Nucleus accumbens (tissue), 56 donors: ENCODE data around the gene RIT2.

Experiments used
- DNase-seq, 56 donors: peaks; one replicate each; lab custom pipeline; 2025; lab: John Stamatoyannopoulos, UW

Gene RIT2

DNA sequence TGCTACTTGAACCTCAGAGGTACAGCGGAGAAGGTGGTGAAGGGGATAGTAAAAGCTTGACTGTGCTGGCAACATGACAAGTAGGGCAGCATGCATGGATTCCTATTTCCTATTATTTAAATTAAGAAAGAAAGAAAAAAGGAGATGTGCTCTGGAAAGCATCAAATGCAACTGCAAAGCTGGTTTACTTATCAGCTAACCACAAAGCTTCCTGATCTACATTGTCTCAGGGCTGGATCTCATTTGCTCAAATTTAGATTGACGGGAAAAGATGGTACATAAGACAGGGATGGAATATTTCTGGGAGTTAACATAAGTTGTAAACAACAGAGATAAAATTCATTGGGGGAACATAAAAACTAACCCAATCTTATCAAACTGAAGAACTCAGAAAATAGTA, 178.0 kb downstream of the RIT2 start:
- no peak for DNase-seq

DNA sequence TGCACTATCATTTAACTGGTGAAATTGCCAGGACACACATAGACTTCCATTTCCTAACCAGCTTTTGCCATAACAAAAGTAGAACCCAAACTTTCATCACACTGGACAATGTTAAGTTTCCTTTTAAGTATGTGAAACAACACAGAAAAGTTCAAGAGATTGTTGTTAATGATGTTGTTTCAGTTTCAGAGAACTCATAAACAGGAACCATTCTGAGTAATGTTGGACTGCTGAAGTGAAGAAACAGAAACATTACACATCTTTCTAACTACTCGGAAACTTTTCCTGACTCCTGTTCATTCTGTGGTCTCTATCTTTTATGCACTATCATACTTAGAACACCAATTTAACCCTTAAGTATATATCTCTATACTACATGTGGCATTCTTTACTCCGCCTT, 179.2 kb downstream of the RIT2 start:
- DNase-seq: no peak

DNA sequence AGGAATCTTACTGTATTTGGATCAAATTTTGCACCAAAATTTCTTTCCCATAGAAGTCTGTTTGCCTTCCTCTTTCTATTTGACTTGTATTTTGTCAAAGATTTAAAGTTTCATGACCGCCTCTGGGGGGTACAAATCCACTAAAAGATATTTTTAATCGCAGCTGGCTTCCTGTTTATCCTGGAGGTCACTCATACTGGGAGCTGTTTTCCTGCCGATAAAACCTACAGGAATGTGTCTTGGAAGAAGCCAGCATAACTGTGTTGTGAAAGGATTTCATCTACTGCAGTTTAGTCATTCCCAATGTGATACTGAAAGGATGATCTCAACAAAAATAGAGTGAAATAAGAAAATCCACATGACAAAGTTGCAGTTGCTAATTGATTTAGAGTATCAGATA, 184.0 kb downstream of the RIT2 start:
- no peak for DNase-seq

DNA sequence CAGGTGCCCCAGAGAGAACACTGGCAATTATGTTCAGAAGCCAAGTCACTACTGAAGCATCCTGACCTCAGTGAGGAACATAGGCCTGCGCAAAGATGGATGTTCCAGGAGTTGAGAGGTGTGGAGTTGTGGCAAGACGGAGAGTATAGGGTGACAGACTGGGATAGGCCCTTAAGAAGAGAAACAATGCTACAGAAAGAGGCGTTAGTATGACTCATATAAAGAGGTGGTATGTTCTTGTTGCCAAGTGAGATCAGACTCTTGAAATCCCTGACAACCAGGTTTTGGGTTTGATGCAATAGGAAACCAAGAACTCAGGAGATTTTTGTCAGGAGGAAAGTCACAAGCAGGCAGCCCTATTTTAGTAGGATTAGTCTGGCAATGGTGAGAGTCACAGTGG, 185.6 kb downstream of the RIT2 start:
- DNase-seq: peak in 4 of 56 donors; percentile 1 to 47 (median 6)

DNA sequence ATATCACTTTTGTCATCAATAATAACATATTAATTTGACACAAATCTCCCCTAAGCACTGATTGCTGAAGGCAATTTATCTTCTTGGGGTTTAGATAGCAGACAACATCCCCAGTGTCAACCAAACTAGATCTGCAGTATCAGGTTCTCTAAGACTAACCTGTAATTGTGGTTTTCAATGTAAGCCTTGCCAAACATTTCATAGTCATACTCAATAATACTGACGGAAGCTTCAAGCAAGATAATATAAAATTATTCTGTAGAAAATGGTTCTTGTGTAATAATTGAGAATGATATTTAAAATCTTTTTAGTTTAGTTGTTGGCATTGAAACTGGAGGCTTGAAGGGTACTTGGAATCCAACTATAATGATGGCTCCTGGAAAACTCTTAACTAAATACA, 186.3 kb downstream of the RIT2 start:
- no peak for DNase-seq

DNA sequence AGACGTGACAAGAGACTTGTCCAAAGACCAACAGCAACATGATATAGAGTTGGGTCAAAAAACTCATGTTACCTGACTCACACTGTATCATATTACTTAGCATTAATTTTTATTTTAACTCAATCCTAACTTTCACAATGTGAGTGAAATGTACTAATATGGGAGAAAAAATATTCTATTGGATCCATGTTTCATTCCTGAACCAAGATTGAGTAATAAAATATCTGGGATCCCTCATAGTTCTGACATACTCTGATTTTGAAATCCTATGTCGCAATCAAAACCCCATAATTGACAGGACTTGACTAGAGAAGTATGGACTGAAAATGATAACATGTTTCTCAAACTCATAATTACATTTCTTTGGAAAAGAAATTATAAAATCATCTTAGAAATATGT, 190.4 kb downstream of the RIT2 start:
- DNase-seq: no peak

DNA sequence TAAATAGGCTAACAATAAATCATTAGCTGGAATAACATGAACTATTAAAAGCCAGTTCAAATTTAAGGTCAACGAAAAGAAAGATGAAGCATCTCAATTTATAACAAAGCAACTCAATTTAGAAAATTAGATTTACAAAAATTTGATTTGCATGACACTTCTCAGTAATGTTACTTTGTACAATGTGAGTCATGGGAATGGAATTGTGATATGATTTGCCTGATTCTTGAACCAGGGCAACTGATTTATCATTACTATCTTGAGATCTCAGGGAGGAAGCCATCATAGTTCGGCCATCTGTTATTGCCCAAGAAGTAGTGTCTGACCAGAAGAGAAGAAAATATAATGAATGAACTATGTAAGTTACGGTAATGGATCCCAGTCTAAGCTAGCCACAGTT, 193.1 kb downstream of the RIT2 start:
- no peak for DNase-seq

DNA sequence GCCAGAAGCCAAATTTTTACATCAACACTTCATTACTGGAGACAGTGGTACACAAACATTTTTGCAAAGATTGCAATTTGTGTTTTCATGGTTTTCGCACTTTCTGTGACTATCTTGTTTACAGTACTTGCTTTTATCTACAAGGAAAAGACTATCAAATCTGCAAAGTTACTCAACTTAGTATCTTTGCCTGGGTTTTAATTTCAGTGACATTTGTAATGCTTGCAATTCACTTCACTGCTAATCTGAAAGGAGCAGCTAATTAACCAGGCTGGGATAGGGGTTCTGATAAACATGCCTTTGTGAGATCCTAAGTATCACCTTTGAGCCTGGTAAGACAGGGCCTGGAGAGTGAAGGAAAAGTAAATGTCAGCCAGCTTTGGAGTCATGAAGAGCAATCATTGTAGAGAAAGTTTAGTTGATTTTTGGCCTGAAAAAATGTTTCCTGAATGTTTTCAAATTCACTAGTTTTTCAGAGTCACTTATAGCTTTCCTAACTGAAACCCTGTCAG, 194.2 kb downstream of the RIT2 start:
- DNase-seq: no peak

DNA sequence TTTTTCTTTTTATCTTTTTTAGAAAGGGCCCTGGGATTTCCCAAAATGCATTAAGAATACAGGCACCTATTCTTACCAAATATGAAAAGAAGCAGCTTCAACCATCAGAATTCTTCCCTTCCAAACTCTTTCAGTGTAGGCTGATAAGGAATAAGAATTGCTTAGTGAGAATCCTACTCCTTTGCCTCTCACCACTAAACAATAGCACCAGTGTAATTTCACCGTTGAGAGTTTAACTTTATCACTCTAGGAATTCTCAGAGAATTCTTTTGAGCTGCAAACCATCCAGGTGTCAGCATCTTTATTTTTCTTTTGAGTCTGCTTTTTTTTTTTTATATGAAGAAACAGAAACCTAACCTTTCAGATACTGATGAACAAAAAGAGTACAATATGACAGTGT, 194.9 kb downstream of the RIT2 start:
- DNase-seq: no peak

DNA sequence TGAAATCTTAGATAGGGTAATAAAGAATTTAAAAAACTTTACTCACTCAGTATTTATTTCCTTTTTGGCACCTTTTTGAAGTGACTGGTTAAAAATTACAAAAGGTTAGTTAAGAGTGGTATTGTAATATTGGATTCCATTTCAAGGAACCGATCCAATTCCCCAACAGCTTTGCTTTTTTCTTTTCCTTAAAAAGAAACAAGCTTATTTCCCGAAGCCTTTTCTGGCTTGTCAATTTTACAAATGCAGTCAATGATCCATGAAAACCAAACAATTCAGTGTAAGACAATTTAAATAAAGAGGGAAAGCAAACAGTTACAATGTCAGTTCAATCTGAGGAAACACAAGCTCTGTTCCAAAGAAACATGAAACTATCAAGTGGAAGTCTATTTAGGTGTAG, 200.2 kb downstream of the RIT2 start:
- no peak for DNase-seq

DNA sequence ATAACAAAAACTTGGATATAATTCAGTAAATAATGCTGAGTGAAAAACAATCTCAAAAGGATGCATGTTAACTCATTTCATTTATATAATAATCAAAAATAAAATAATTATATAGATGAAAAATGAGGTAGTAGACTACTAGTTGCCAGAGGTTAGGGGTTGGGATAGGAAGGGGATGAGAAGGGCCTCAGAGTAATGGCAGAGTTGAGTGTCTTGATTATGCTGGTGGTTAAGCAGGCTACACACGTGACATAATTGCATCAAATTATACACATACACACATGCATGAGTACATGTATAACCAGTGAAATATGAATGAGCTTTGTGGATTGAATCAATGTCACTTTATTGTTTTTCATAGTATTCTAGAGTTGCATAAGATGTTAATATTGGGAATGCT, 201.0 kb downstream of the RIT2 start:
- DNase-seq: no peak

DNA sequence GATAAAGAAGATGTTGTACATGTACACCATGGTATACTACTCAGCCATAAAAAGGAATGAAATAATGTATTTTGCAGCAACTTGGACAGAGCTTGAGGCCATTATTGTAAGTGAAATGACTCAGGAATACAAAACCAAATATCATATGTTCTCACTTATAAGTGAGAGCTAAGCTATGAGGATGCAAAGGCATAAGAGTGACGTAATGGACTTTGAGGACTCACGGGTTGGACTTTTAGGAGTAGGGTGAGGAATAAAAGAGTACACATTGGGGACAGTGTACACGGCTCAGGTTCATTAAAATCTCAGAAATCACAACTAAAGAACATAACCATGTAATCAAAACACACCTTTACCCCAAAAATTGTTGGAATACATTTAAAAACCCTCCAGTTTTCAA, 206.4 kb downstream of the RIT2 start:
- DNase-seq: no peak

DNA sequence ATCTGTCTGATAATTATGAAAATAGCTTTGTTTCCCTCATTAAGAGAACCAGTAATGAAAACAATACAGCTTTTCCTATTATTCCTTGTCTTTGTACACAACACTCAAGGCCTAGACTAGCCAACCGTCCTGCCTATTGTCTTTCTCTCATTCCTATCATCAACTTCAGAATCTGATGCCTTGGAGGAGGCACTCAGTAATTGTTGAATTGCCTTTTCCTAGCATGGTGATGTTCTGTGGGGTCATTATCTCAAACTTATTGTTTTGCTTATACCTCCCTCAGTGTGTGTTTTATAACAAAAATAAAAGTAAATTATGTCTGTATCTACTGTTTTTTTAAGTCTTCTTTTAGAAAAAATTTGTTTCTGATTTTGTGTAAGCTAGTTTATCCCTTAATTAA, 208.7 kb downstream of the RIT2 start:
- DNase-seq: no peak

DNA sequence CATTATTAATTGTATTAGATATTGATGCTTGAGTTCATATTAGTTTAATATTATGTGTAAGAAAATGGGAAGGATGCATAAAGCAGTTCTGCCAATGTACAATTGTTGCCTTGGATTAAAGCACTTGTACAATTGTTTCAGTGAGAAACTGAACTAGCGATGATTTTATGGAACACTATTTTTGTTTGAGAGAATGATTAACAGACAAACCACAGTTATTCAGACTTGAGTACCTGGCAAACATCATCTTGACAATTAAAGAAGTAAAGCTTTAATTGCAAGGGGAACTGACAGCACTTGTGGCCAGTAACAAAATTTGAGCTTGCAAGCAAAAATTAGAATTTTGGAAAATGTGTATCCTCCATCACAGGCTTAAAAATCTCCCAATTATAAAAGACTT, 214.3 kb downstream of the RIT2 start:
- no peak for DNase-seq

DNA sequence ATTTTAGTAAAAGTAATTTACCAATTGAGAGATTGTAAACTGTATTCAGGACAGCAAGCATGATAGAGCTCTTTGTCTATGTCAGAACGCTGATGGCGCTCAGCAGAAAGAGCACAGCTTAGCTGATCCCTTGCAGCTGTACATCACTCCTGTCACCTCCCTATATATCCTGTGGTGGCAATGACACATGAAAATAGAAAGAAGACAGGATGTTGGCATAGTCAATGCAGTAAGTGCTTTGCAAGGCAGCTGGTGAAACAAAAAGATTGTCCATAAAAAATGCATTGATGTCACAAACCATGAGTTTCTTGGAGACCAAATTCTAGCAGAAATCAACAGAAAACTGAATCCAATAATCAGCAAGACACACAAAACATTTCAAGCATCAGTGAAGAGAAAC, 221.5 kb downstream of the RIT2 start:
- no peak for DNase-seq

DNA sequence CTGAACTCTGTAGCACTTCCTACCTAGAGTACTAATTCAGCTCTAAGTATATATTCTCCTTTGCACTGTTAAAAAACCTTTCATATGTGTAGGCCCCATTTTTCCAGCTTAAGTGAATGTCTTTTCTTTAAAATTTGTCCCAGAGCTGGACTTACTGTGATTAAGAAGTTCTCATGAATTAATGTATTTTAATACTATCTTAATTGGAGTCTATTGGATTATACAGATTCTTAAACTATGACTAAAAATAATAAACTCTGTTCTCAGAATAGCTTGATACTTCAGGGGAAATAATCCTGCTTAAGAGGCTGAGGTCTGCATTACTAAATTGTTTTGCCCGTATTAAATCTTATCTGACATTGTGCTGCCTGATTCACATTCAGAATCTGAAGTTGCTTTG, 223.3 kb downstream of the RIT2 start:
- no peak for DNase-seq

DNA sequence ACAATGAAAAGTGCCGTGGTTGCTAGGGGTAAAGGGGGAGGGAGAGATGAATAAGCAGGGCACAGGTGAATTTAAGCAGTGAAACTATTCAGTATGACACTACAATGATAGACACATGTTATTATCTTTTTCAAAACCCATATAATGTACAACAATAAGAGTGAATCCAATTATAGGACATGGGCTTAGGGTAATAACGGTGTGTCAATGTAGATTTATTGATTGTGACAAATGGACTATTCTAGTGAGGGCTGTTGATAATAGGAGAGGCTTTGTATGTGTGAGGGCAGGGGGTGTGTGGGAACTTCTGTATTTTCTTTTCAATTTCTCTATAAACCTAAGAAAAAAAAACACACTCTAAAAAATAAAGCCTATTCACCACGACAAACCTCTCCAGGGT, 223.8 kb downstream of the RIT2 start:
- DNase-seq: no peak

DNA sequence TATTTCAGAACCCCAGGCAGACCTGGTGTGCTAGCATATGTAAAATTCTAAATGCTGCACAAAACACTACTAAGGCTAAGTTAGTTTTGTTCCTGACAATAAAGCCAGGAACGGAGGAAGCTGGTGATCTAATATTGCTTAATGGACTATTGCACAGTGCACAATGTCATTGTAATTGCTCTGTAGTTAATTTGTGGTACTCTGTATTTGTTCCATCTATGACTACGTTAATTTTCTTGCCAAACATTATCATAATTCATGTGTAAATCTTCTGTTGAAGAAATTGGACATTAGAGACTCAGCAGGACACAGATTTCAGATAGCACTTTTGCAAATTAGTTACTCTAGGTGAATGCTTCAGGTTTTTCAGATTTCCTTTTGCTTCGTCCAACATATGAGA, 232.3 kb downstream of the RIT2 start:
- no peak for DNase-seq

DNA sequence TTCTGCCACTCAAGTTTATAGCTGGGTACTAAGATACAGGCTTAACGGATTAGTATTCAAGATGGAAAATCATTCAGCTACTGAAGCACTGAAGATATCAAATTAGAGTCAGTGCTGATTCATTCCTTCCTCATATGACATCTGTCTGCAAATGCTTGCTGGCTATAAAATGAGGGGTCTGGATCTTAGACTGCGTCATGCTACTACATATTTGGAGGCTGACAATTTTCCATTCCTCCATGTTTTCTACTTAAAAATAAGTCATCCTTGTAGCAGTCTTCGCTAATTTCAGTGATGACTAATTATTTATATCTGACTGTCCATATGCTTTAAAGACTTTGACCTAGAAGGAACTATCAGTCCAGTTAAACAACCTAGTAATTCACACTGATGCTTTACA, 233.4 kb downstream of the RIT2 start:
- no peak for DNase-seq

DNA sequence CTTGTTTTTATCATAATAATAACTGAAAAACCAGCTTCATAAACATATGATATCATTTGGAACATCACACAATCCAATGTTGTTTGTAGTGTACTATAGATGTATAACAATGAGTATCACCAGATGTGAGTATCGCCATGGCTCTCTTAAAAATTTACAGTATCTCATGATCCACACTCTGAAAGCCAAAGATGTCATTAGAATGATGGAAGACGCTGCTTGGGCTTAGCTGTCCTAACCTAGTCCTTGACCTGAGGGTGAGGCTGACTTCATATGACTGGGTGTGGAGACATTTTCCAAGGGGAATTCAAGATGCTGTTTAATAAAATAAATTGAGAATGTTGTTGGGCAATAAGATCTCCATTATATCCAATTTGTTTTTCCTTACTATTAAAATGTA, 242.6 kb downstream of the RIT2 start:
- DNase-seq: no peak

DNA sequence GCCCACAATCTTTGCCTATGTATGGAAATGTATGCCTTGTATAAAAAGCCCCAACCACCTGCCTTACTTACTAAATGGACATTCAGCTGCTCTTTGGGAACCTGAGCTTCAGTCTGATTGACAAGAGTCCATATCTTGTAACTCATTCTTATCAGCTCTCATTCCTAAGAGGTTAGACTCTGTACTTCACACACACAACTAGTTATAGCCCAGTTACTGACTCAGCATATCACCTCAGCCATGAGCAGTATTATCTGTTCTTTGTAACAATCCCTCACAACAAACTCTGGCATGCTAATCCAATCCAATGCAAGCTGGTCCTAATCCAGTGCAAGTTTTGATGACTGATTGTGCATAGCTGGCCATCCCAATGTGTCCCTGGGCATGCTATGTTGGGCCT, 250.6 kb downstream of the RIT2 start:
- no peak for DNase-seq

DNA sequence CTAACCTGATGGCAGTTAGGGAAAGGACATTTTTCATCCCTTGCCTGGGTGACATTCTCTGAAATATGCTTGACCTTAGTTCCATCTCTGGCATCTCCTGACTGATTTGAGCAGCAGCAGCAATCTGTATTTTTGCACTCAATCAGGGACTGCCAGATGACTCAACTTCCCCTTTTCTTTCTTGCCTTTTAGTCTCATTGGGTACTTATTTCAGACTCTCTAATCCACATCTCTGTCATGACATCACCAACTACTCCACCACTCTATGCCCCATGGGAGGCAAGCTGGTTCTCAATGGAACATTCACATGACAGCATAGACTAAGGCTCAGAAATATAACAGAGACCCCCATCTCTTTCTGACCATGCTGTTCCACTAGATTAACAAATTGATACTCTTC, 254.2 kb downstream of the RIT2 start:
- no peak for DNase-seq

DNA sequence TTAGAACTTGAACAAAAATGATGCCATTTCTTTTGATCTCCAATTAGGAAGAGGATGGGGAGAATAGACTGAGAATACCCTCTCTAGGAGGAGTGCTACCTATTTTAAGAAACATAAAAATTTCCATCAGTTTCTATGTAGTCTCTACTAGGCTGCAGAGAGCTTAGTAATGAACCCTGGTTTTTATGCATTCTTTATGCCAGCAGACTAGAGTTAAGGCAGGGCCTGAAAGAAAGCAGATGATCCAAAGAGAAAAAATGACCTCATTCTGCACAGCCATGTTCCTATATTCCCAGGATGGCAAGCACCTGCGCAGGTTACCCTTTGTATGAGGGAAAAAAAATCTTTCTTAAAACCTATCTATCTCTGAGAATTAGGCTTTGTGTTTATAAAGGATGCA, 254.9 kb downstream of the RIT2 start:
- no peak for DNase-seq

DNA sequence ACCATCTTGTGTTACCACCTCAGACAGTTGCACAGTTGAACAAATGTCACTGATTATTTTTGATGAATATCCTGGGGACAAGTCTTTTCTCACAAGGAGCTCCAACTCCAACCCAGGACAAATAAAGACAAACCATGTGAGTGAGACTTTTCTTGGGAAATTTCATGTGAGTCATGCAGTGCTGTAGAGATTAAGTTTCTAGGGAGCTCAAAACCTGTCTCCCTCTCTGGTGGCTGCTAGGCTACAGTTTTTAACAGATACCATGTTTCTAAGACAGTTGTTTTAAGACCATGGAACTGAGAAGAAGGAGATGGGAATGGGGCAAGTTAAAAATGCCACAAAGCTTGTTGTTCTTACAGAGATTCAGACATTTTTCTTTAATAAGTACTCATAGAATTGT, 255.5 kb downstream of the RIT2 start:
- DNase-seq: no peak
